A673 (cell line): ENCODE measurements around the gene MND1. TPM values are rescaled to one million over a fixed set of nuclear protein-coding genes. Genes with fewer than 3 reads are reported as not detected.

Experiments used
- BruUV-seq: library from RNA; stranded (reverse); fragments of 400-500 nt; replicated peaks from 2 replicates; lab custom pipeline; 2021; lab: Mats Ljungman, UMichigan
- CTCF ChIA-PET: fragments of 300-600 bp; sonication (Branson Sonifier 250); formaldehyde crosslinking; loops from one replicate; lab custom pipeline; 2022; ENCODE audit warnings: antibody characterized with exemption; lab: Charles Lee
- POLR2A ChIA-PET: fragments of 300-600 bp; sonication (Branson Sonifier 250); formaldehyde crosslinking; loops from one replicate; lab custom pipeline; 2022; ENCODE audit warnings: antibody characterized with exemption; ENCODE audit not compliant: low non-redundant PET; lab: Charles Lee
- DNase-seq: peaks from one replicate; pipeline ENCODE4 v3.0.0-alpha.2; 2015; ENCODE audit warnings: low spot score
- H3K27ac ChIP-seq: fragments of 200-600 bp; sonication (generic); 2 replicates; pipeline ENCODE4 v1.5.1; 2016; ENCODE audit warnings: mixed run types, low read depth, mild to moderate bottlenecking, mixed read lengths, antibody characterized with exemption, low read length; ENCODE audit not compliant: poor library complexity, severe bottlenecking
- H3K27me3 ChIP-seq: fragments of 200-600 bp; sonication (generic); replicated peaks from 2 replicates; pipeline ENCODE4 v1.6.1; 2017; ENCODE audit warnings: mixed run types, low read depth, mild to moderate bottlenecking, mixed read lengths, antibody characterized with exemption, low read length; ENCODE audit not compliant: insufficient read depth, poor library complexity
- H3K36me3 ChIP-seq: fragments of 200-600 bp; sonication (generic); 2 replicates; pipeline ENCODE4 v1.6.1; 2016; ENCODE audit warnings: mixed run types, mild to moderate bottlenecking, mixed read lengths, antibody characterized with exemption, low read length; ENCODE audit not compliant: insufficient read depth, poor library complexity, severe bottlenecking
- H3K4me1 ChIP-seq: fragments of 200-600 bp; sonication (generic); 2 replicates; pipeline ENCODE4 v1.6.1; 2017; ENCODE audit warnings: mixed run types, mild to moderate bottlenecking, mixed read lengths, antibody characterized with exemption, low read length; ENCODE audit not compliant: insufficient read depth, poor library complexity, severe bottlenecking
- H3K4me3 ChIP-seq: fragments of 200-600 bp; sonication (generic); 2 replicates; pipeline ENCODE4 v1.5.1; 2016; ENCODE audit warnings: low read depth, mixed run types, mild to moderate bottlenecking, mixed read lengths, low read length; ENCODE audit not compliant: poor library complexity, severe bottlenecking
- H3K9me3 ChIP-seq: fragments of 200-600 bp; sonication (generic); 2 replicates; pipeline ENCODE4 v1.6.1; 2016; ENCODE audit warnings: mixed run types, low read depth, mild to moderate bottlenecking, mixed read lengths, antibody characterized with exemption, low read length; ENCODE audit not compliant: poor library complexity, severe bottlenecking
- CTCF ChIP-seq: fragments of 300-800, 200-600 bp; sonication (generic); conservative IDR thresholded peaks from 2 replicates; pipeline ENCODE4 v1.5.1; 2017; ENCODE audit warnings: low read depth, mild to moderate bottlenecking, antibody characterized with exemption, low read length, moderate library complexity, mixed read lengths
- EZH2 ChIP-seq: fragments of 200-600 bp; sonication (generic); IDR thresholded peaks from 2 replicates; pipeline ENCODE4 v1.6.1; 2017; ENCODE audit warnings: borderline replicate concordance, low read depth, mild to moderate bottlenecking, mixed read lengths, antibody characterized with exemption, low read length; ENCODE audit not compliant: poor library complexity, severe bottlenecking
- intact Hi-C: fragments of 100-400 bp; cut with micrococcal nuclease; formaldehyde crosslinking; loops from one replicate; pipeline ENCODE4 v1.10.0; 2022; ENCODE audit not compliant: unreplicated experiment
- total RNA-seq: library from RNA; stranded (reverse); gene quantifications from 2 replicates; pipeline ENCODE4 v1.2.3, GENCODE V29; 2021

The MND1 gene
- total RNA-seq, 1 experiment from 2014 or later, result 43.7 TPM

GRCh38 chr4:153420361-153420760, 75.9 kb downstream of the MND1 start:
- intact Hi-C loops, result loop anchor here (10.0 kb wide), 1 partner anchor 276 kb away; no protein-coding TSS in a partner anchor
- no peak overlapping the region for H3K27ac ChIP-seq
- no TSS peak for BruUV-seq
- DNase-seq, result no peak
- no peaks in the 10 kb centered on the region for H3K27me3 ChIP-seq
- TF ChIP-seq CTCF, result no peak
- no peak for TF ChIP-seq EZH2
- no peaks in the 10 kb centered on the region for H3K9me3 ChIP-seq
- H3K36me3 ChIP-seq, result no peaks in the 10 kb centered on the region
- no peak overlapping the region for H3K4me3 ChIP-seq
- H3K4me1 ChIP-seq, result peaks cover 4% of the 10 kb centered on the region
- POLR2A ChIA-PET, result no interaction called here
- CTCF ChIA-PET, result no interaction called here

- TF ChIP-seq EZH2 (no peak), CTCF (no peak)
- Histone ChIP-seq H3K4me3 (no peak overlapping the region), H3K9me3 (no peaks in the 10 kb centered on the region), H3K27ac (no peak overlapping the region), H3K27me3 (no peaks in the 10 kb centered on the region), H3K36me3 (no peaks in the 10 kb centered on the region), H3K4me1 (peaks cover 4% of the 10 kb centered on the region)
- CTCF ChIA-PET, result no interaction called here
- no TSS peak for BruUV-seq
- no peak for DNase-seq
- intact Hi-C loops, result loop anchor here (10.0 kb wide), 1 partner anchor 277 kb away; no protein-coding TSS in a partner anchor
- POLR2A ChIA-PET, result no interaction called here
Measured at GRCh38 chr4:153421941-153422340, 77.5 kb downstream of the MND1 start.

DNA sequence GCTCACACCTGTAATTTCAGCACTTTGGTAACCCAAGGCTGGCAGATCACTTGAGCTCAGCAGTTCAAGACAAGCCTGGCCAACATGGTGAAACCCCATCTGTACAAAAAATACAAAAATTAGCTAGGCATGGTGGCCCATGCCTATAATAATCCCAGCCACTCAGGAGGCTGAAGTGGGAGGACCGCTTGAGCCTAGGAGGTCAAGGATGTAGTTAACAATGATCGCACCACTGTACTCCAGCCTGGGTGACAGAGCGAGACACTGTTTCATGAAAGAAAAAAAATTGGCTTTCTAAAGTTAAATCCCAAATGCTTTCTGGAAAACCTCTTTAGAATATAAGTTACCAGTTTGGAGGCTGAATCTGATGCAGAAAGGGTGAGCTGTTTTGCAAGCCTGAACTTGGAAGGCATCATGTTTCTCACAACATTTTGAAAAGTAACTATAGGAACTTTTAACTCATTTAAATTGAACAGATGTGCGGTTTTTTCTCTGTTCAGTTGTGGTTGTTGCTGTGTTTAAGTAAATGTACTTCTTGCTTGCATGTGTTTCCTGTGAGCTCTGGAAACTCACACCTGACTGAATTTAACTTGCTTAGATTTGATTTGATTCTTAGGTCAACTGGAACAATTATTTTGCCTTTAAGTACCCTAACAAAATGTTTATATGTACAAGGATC, 81.9 kb downstream of the MND1 start:
- no peak for DNase-seq
- TF ChIP-seq EZH2 (no peak), CTCF (no peak)
- Histone ChIP-seq H3K27ac (no peak overlapping the region), H3K9me3 (no peaks in the 10 kb centered on the region), H3K36me3 (no peaks in the 10 kb centered on the region), H3K4me3 (no peak overlapping the region), H3K4me1 (no peaks in the 10 kb centered on the region), H3K27me3 (no peaks in the 10 kb centered on the region)
- ChIA-PET POLR2A (no interaction called here), CTCF (no interaction called here)
- no TSS peak for BruUV-seq
- intact Hi-C loops, result loop anchor here (10.0 kb wide), 1 partner anchor 282 kb away; no protein-coding TSS in a partner anchor
